OCI-LY7 (cell line): ENCODE results near the gene TECR. TPM values are rescaled to one million over a fixed set of nuclear protein-coding genes. Genes with fewer than 3 reads are reported as not detected.
A peak's percentile ranks its signal among the peaks of the same experiment; 100 is the strongest.

ENCODE experiments used
- BruUV-seq: library from RNA; stranded (reverse); fragments of 400-500 nt; replicated peaks from 2 replicates; lab custom pipeline; 2021; lab: Mats Ljungman, UMichigan
- CTCF ChIA-PET: fragments of 300-600 bp; sonication (Branson Sonifier 250); formaldehyde crosslinking; loops from one replicate; lab custom pipeline; 2022; ENCODE audit warnings: antibody characterized with exemption; ENCODE audit not compliant: unreplicated experiment; lab: Charles Lee
- POLR2A ChIA-PET: fragments of 300-600 bp; sonication (Branson Sonifier 250); formaldehyde crosslinking; loops from one replicate; lab custom pipeline; 2022; ENCODE audit warnings: antibody characterized with exemption; lab: Charles Lee
- DNase-seq: peaks from one replicate; pipeline ENCODE4 v3.0.0-alpha.2; 2015; ENCODE audit warnings: low spot score
- H2AFZ ChIP-seq: fragments of 200-600 bp; sonication (generic), shearing (Covaris generic); 2 replicates; pipeline ENCODE4 v1.6.1; 2014; ENCODE audit warnings: mild to moderate bottlenecking, antibody characterized with exemption, low read length, moderate library complexity
- H3K27ac ChIP-seq: fragments of 200-600 bp; sonication (generic); 2 replicates; pipeline ENCODE4 v1.5.1; 2014; ENCODE audit warnings: mixed run types, low read depth, mild to moderate bottlenecking, moderate library complexity, low read length, inconsistent platforms; ENCODE audit not compliant: poor library complexity, severe bottlenecking
- H3K36me3 ChIP-seq: fragments of 200-600 bp; sonication (generic); 2 replicates; pipeline ENCODE4 v1.6.1; 2014; ENCODE audit warnings: mild to moderate bottlenecking, antibody characterized with exemption, low read length, moderate library complexity, mixed read lengths; ENCODE audit not compliant: insufficient read depth
- H3K4me1 ChIP-seq: fragments of 200-600 bp; sonication (generic); 2 replicates; pipeline ENCODE4 v1.5.1; 2014; ENCODE audit warnings: mild to moderate bottlenecking, low read length; ENCODE audit not compliant: insufficient read depth, poor library complexity, severe bottlenecking
- H3K4me2 ChIP-seq: fragments of 200-600 bp; sonication (generic); 2 replicates; pipeline ENCODE4 v1.6.1; 2014; ENCODE audit warnings: mild to moderate bottlenecking, low read length
- H3K4me3 ChIP-seq: fragments of 200-600 bp; sonication (generic); 2 replicates; pipeline ENCODE4 v1.5.1; 2014; ENCODE audit warnings: mild to moderate bottlenecking, low read depth, low read length; ENCODE audit not compliant: poor library complexity, severe bottlenecking
- H3K79me2 ChIP-seq: fragments of 200-600 bp; sonication (generic); 2 replicates; pipeline ENCODE4 v1.6.1; 2016; ENCODE audit warnings: low read depth, mild to moderate bottlenecking, low read length, moderate library complexity, mixed read lengths; ENCODE audit not compliant: insufficient read depth
- H3K9me2 ChIP-seq: fragments of 200-600 bp; sonication (generic); 2 replicates; pipeline ENCODE4 v1.6.1; 2016; ENCODE audit warnings: mild to moderate bottlenecking, low read length, mixed read lengths; ENCODE audit not compliant: insufficient read depth
- H3K9me3 ChIP-seq: fragments of 200-600 bp; sonication (generic); 2 replicates; pipeline ENCODE4 v1.6.1; 2014; ENCODE audit warnings: mild to moderate bottlenecking, mixed run types, low read length, mixed read lengths
- H4K20me1 ChIP-seq: fragments of 200-600 bp; sonication (generic); 2 replicates; pipeline ENCODE4 v1.6.1; 2014; ENCODE audit warnings: mild to moderate bottlenecking, antibody characterized with exemption, low read length, moderate library complexity, mixed read lengths; ENCODE audit not compliant: insufficient read depth
- EZH2phosphoT487 ChIP-seq: fragments of 200-600 bp; sonication (generic); IDR thresholded peaks from 2 replicates; pipeline ENCODE4 v1.6.1; 2018; ENCODE audit warnings: low read depth, borderline replicate concordance, mild to moderate bottlenecking, mixed run types, antibody characterized with exemption, low read length, moderate library complexity, mixed read lengths
- intact Hi-C: fragments of 100-400 bp; cut with micrococcal nuclease; formaldehyde crosslinking; loops from one replicate; pipeline ENCODE4 v1.10.0; 2022; ENCODE audit not compliant: unreplicated experiment
- total RNA-seq, 2 experiments: library from RNA; depleted of rRNA in 1 of 2; stranded (reverse); fragments of >200 nt in 1 of 2; shearing (Covaris generic) in 1 of 2; gene quantifications; 2 replicates each; pipeline ENCODE4 v1.2.3, GENCODE V29; 2014 to 2022
- TF ChIP-seq, protein P1 (sequence below): fragments of 200-600 bp; sonication (generic); conservative IDR thresholded peaks from 2 replicates; pipeline ENCODE4 v1.5.1; 2014; ENCODE audit warnings: mild to moderate bottlenecking, antibody characterized with exemption, low read length, moderate library complexity, mixed read lengths

The TECR gene
- total RNA-seq, 2 experiments from 2014 or later = 81.4 to 128 TPM

DNA sequence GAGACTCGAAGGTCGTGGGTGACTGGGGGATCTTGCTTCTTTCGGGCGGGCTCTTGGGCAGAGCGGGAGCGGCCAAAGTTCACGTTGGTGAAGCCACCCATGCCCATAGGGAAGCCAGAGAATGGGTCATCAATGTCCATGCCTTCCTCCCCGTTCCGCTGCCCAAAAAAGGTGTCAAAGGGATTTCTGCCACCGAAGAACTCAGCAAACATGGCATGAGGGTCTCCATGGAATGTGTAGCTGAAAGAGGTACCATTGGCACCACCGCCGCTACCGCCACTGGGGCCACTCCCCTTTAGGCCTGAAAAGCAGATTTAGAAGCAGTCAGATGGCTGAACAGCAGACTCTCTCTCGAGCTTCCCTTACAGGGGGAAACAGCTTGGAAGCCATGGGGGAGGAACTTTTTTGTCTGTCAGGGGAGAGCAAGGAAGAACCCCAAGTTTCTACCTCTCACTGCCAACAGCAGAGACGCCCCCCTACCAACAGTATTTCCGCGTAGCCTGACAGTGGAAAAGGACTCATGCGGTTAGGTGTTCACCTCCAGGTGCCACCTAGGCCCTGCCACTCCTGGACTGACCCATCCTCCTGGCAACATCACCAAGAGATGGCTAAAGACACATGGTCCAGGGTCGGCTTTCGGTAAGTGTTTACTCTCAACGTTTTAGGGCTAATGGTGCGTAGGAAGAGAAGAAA lies 12.5 kb upstream of the TECR start:
- DNase-seq = peak; percentile 26
- Histone ChIP-seq H3K79me2 (peaks cover 35% of the 10 kb centered on the region), H3K4me3 (peak overlapping the region; percentile 93), H3K4me2 (peak overlapping the region; percentile 99), H2AFZ (no peak overlapping the region), H4K20me1 (peaks cover 17% of the 10 kb centered on the region), H3K36me3 (peaks cover 50% of the 10 kb centered on the region), H3K4me1 (peaks cover 45% of the 10 kb centered on the region), H3K9me3 (no peaks in the 10 kb centered on the region), H3K27ac (peak overlapping the region; percentile 69), H3K9me2 (no peaks in the 10 kb centered on the region)
- ChIA-PET CTCF (no interaction called here), POLR2A (interaction anchor here (1.6 kb wide), 1 partner anchor 13 kb away, joined by 5 read pairs; no protein-coding TSS in a partner anchor)
- TF ChIP-seq, protein P1, sequence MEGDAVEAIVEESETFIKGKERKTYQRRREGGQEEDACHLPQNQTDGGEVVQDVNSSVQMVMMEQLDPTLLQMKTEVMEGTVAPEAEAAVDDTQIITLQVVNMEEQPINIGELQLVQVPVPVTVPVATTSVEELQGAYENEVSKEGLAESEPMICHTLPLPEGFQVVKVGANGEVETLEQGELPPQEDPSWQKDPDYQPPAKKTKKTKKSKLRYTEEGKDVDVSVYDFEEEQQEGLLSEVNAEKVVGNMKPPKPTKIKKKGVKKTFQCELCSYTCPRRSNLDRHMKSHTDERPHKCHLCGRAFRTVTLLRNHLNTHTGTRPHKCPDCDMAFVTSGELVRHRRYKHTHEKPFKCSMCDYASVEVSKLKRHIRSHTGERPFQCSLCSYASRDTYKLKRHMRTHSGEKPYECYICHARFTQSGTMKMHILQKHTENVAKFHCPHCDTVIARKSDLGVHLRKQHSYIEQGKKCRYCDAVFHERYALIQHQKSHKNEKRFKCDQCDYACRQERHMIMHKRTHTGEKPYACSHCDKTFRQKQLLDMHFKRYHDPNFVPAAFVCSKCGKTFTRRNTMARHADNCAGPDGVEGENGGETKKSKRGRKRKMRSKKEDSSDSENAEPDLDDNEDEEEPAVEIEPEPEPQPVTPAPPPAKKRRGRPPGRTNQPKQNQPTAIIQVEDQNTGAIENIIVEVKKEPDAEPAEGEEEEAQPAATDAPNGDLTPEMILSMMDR = no peak
- TF ChIP-seq EZH2phosphoT487 = no peak
- no TSS peak for BruUV-seq
- intact Hi-C loops = loop anchor here (5.0 kb wide), 1 partner anchor 40 kb away; no protein-coding TSS in a partner anchor

DNA sequence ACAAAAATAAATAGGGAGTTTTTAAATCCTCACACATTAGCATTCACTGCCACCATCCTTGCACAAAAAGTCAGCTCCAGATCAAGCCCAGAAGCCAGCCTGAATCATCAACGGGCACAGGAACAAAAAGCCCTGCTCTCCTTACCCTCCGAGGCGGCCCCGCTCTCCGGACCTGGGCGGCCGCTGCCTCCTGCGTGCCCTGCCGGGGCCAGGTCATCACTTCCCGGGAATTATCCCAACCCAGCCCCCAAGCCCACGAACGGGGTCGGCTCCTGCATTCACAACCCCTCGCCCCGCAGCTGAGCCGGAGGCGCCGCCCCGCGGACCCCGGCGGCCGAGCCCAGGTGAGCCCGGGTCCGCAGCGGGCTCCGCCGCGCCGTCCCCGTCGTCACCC lies 12.0 kb upstream of the TECR start:
- Histone ChIP-seq H3K36me3 (peaks cover 50% of the 10 kb centered on the region), H3K4me3 (peak overlapping the region; percentile 93), H4K20me1 (peaks cover 17% of the 10 kb centered on the region), H2AFZ (no peak overlapping the region), H3K9me3 (no peaks in the 10 kb centered on the region), H3K4me2 (peak overlapping the region; percentile 99), H3K4me1 (peaks cover 50% of the 10 kb centered on the region), H3K27ac (peak overlapping the region; percentile 69), H3K79me2 (peaks cover 35% of the 10 kb centered on the region), H3K9me2 (no peaks in the 10 kb centered on the region)
- ChIA-PET POLR2A (interaction anchor here (1.3 to 1.6 kb wide), 3 partner anchors 10 to 22 kb away, joined by 3 to 5 read pairs (median 3); no protein-coding TSS in a partner anchor), CTCF (interaction anchor here (0.8 kb wide), 1 partner anchor 46 kb away, joined by 3 read pairs; no protein-coding TSS in a partner anchor)
- TF ChIP-seq, protein P1 = no peak
- no peak for TF ChIP-seq EZH2phosphoT487
- intact Hi-C loops = loop anchor here (5.0 kb wide), 1 partner anchor 40 kb away; no protein-coding TSS in a partner anchor
- no TSS peak for BruUV-seq
- no peak for DNase-seq
